ENCODE results near the gene LDLRAD3.

Gene LDLRAD3

DNA sequence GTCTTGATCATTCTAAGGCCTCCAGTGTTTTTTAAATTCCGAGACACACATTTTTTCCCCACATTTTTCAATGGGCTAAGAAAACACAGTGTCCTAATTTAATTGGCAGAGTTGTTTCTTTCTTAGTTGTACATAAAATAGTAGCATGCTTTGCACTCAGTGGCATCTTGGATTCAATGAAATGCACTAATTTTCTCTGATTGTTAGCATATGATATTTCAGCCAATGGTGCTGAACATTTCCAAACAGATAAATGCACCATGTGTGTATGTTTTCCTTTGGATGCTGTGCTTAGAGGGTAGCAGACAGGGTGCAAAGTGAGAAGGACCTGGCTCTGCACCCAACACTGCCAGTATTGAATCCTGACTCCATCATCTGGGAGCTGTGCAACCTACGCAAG, 103.5 kb downstream of the LDLRAD3 start:
- DNase-seq (ENCODE audit: low read depth in 2 of 2): no peak

DNA sequence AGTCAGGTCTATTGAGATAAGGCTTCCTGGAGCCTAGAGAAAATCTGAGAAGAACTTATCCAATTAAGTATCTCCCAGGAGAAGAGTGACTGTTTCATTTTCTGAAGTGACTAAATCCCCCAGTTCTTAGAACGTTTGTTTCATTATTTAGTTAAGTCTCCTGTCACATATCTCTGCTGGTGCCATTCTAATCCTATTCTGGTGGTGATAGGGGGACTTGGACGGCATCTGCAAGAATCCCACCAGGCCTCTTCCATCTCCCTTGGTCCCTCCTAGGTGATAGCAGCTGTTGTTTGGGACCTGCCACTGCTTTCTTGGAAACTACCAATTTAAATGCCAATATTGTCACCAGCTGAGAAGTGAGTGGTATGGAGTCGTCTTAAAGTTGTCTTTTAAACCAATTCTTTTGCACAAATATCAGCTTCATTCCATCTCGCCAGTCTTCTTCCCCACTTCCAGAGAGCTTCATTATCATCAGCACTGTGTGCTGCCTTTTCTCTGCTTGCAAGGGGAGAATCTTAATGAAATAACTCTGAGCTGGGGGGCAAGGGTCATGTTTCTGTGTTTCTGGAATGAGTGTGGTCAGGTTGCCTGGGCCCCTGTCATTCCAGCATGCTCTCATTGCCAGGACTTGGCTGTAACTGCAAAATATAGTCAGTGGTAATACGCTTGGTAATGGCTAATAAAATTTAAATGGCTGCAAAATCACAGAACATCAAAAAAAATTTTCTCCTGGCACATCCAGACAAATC, 104.8 kb downstream of the LDLRAD3 start:
- DNase-seq (ENCODE audit: low read depth in 2 of 2): no peak

DNA sequence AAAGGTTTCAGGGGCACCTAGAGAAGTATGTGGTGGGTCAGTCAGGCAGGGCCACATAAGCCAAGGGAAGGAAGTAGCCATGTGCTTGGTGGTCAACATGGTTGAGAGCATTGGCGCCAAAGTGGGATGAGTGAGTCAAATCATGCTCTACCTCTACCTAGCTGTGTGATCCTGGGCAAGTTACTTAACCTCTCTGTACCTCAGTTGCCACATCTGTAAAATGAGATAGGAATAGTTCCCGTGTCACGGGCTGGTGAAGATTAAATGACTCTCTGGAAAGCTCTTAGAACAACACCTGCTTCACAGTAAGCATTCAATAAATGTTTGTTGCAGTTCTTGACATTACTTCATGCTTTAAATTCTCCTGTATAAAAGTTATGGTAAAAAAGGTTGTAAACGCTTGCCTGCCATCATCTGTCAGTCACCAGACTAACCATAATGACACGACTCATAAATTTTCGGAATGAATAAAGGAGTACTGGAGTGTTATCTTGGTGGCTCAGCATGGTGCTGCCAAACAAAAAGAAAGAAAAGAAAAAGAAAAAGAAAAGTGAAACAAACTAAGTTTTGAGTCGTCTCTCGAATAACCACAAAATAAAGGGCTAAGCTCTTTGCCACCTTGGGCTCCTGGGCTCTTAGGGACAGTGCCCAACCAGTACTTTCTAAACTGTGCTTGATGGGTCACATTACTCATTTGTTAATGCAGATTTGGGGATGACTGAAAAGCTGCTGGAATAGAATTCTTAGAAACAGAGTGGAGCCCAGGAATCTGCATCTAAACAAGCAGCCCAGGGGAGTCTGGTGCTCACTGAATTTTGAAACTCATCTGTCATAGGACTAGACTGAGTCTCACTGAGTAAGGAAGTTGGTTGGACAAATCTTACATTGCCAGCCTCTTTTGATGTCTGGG, 107.6 kb downstream of the LDLRAD3 start:
- DNase-seq (ENCODE audit: low read depth in 2 of 2): no peak

DNA sequence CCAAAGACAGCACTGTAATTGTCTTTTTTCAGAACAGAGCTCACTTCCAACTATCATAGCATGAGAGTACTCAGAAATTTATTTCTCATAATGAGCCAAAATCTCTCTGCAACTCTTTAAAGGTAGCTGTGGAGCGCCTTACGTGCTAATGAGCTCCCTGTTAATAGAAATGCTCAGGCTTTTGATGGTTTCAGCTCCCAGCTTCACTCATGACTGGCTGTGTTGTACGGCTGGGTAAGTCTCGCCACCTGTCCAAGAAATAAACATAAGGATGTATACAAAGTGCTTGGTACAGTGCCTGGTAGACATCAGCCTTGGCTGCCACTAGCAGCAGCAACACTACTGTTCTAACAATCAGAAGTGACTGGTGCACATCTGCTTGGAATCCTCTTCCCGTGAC, 109.4 kb downstream of the LDLRAD3 start:
- DNase-seq (ENCODE audit: low read depth in 2 of 2): no peak

DNA sequence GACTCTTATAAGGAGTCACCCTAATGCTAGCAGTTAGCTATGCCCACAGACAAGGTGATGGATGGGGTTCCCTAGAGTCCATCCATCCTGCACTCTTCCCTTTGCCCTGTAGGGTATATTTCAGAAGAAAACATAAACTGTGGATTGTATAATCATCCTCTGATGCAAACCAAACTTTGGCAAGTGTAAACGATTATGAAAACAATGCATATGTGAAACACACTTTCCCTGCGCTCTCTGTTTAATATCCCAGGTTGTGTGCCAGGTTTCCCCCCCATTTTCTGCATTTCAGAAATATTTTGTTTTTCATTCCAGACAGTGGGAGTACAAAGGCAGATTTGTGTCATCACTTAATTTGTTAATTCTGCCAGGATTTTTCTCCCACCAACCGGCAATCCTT, 110.0 kb downstream of the LDLRAD3 start:
- DNase-seq (ENCODE audit: low read depth in 2 of 2): no peak

- no peak for DNase-seq (ENCODE audit: low read depth in 2 of 2)
These were observed 110.8 kb downstream of the LDLRAD3 start for GRCh38 chr11:36054628-36055027.

- DNase-seq (ENCODE audit: low read depth in 2 of 2): no peak
These were observed 112.4 kb downstream of the LDLRAD3 start for GRCh38 chr11:36056160-36056751.

- no peak for DNase-seq (ENCODE audit: low read depth in 2 of 2)
These were observed 113.6 kb downstream of the LDLRAD3 start for GRCh38 chr11:36057379-36058042.

- DNase-seq (ENCODE audit: low read depth in 2 of 2): no peak
These were observed 115.8 kb downstream of the LDLRAD3 start for GRCh38 chr11:36059660-36060059.

DNA sequence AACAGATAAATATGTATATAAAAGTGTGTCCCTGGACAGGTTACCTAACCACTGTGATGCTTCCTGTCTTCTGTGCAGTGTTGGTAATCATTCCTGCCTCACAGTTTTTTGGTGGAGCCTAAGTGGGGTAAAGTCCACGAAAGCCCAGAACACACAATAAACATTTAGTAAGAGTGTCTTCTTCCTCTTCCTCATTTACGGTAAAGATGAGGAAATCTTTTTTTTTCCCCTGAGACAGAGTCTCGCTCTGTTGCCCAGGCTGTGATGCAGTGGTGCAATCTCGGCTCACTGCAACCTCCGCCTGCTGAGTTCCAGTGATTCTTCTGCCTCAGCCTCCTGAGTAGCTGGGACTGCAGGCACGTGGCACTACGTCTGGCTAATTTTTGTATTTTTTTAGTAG, 117.1 kb downstream of the LDLRAD3 start:
- DNase-seq (ENCODE audit: low read depth in 2 of 2): no peak

DNA sequence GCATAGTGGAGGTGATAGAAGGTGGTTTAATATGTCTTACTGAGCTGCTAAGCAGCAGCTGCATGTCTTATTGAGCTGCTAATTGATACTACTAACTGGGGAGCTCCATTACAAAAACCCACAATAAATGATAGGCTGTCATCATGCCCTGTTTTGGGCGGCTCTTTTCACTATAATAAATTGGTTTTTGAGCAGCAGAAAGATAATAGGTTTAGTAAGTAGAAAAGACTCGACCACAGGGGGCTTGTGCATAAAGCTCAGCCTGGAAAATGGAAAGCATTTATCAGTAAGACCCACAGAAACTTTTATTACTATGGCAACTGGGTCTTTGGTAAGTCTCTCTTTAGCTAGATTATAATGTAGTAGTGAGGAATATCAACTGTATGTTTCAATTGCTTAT, 117.6 kb downstream of the LDLRAD3 start:
- no peak for DNase-seq (ENCODE audit: low read depth in 2 of 2)

DNA sequence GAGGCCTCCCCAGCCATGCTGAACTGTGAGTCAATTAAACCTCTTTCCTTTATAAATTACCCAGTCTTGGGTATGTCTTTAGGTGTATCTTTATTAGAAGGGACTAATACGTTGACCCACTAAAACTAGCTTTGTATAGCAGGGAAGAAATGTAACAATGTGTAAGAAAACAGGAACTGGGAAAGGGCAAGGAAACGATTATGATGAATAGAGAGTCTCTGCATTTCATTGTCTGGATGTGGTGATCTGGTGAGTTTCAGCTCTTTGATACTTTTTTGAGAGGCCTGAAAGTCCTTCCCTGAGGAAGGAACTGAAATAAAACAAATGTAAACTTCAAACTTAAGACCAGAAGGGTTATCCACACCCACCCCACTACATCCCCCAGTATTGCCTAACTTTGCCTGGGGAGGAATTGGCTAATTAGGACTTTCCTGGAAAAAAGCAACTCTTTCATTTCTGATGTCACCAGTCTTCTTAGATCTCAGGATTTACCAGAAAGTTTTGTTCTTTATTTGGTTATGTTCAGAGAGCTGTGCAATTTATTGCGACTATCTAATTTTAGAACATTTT, 119.0 kb downstream of the LDLRAD3 start:
- DNase-seq (ENCODE audit: low read depth in 2 of 2): no peak

DNA sequence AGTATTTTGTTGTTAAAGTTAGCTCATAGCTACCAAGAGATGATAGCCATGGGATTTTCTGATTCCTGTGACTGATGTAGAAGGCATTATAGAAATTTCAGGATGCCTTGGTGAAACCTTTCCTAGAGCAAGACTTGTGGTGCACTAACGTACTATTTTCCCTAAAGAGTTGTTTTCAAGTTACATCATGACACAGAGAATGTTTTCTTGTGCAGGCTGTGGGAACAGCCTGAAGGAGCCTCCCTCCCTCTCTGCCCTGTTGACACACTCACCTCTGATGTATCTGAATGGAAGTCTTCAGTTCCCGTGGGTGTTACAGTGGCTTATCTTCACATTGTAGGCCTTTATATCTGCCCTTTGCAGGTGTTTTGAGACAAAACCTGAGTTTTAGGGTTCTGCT, 121.6 kb downstream of the LDLRAD3 start:
- DNase-seq (ENCODE audit: low read depth in 2 of 2): no peak

DNA sequence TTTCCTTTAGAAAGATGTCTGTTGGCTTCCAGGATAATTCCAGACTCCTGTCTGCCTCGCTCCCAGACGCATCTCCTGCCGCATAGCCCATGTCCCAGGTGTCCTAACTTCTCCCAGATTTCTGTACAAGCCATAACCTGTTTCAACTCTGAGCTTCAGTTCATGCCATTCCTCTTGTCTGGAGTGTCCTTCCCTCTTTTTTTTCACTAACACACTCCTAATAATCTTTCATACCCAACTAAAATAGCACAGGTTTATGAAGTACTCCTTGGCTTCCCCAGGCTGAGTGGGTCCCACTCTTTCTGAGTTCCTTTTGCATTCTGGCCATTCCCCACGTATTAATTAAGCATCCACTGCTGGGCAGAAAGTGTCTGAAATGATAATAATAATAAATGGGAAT, 123.0 kb downstream of the LDLRAD3 start:
- no peak for DNase-seq (ENCODE audit: low read depth in 2 of 2)

DNA sequence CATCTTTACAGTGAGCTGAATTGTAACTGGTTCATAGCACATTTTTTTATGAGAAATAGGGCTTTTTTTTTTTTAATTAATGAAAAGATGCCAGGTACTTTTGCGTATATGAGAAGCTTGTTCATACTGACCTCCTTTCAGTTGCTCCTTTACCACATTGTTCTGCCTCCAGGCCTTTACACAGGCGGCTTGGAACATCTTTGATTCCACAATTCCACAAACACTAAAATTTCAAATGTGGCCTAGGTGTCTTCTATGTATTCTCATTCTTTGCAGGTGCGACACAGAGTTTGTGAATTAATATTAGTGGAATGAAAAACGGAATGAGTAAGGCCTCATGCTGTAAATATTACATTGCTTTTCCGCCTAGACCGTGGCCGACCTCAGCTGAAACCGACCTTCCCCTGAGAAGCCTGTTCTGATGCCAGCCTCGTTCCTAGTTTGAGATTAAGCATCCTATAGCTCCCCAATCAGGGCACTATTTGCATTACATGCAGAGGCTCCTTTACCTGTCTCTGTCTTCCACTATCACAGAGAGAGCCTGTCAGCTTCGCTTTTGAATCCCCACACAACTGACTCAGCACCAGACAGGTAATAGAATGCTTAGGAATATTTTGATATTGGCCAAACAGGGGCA, 125.8 kb downstream of the LDLRAD3 start:
- DNase-seq (ENCODE audit: low read depth in 2 of 2): no peak

- DNase-seq (ENCODE audit: low read depth in 2 of 2): no peak
These were observed 126.5 kb downstream of the LDLRAD3 start for GRCh38 chr11:36070213-36070953.

DNA sequence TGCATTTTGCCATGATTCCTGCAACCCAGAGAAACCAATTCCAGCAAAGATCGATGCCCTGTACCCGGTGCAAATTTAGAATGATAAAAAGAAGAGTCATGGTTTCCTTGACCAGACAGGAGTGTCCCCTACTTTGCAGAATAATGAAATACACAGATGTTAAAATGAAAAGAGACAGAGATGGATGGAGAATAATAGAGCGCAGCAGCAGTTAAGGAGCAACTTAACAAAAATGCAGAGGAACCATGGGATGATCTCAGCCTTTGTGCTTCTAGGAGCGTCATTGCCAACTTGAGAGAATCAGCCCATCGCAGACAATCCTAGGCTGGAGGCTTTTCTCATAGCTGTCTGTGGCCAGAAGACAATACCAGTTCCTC, 127.1 kb downstream of the LDLRAD3 start:
- DNase-seq (ENCODE audit: low read depth in 2 of 2): no peak

GRCh38 chr11:36071917-36072500, 128.1 kb downstream of the LDLRAD3 start:
- DNase-seq (ENCODE audit: low read depth in 2 of 2): no peak

DNA sequence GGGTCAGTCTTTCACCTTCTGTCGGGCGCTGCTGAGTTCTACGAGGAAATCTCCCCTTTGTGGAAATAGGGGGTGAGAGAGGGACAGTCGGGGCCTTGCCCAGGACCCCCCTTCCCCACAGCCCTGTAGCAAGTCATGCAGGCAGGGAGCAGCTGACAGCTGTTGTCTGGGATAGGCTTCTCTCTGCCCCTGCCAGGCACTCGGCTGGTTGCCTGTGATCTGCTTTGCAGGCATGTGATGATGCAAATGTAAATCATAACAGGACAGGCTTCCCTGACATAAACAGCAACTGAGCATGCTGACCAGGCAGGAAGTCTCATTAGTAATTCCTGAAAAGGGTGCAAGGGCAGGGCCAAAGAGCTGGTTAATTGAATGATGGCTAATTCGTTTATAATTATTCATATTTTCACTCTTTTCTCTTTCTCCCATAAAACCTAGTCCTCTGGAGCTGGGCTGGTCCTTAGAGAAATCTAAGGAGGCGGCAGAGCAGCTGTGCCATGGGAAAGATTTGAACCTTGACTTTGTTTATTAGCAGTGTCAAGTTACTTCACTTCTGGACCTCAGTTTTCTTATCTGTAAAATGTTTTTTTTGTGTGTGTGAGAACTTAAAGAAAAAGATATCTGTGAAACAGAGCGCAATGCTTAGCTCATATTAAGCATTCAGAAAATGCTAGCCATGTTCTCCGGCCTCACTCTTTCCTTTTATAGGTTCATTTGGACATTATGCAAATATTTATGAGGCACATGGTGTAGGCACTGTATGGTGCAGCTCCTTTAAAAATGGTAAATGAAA, 129.7 kb downstream of the LDLRAD3 start:
- DNase-seq (ENCODE audit: low read depth in 2 of 2): no peak

All from stimulated activated CD8-positive, alpha-beta memory T cell treated with anti-CD3 and anti-CD28 coated beads, Interleukin-15, amount 100 ng/mL, for 48 hours (primary cell).